Measurements from ENCODE around the gene EBF3. TPM values are rescaled to one million over a fixed set of nuclear protein-coding genes. Genes with fewer than 3 reads are reported as not detected.

EBF3 gene
- total and polyA plus RNA-seq, 2 donors (not counting 3 experiments of a cell fraction or from before 2014, with no cell fraction given), result 0.92 to 2.7 TPM

GRCh38 chr10:129867631-129868179, 96.4 kb downstream of the EBF3 start:
- dilution Hi-C loops (cut with MboI; ENCODE audit: extremely low pct_ligation_motif_present, low sequenced_read_pairs), result no loop called here

More at GRCh38 chr10:129867631-129868179, 96.4 kb downstream of the EBF3 start:
- H4K20me1 ChIP-seq (replicated peaks; ENCODE audit: control insufficient read depth, extremely low read depth, insufficient read depth, low read length), result no peaks in the 10 kb centered on the region
- DNase-seq (ENCODE audit: low read depth, low spot score) (no peak), FAIRE-seq (no peak)
- H3K36me3 ChIP-seq (ENCODE audit: control insufficient read depth in 2 of 2, extremely low read depth in 1 of 2, insufficient read depth in 2 of 2, low read length in 2 of 2), result no peaks in the 10 kb centered on the region
- ChIA-PET CTCF (no interaction called here), POLR2A (no interaction called here)
- no peak overlapping the region for H2AFZ ChIP-seq (ENCODE audit: low read depth, low read length)
- BruUV-seq (replicated peaks), result no TSS peak
- intact Hi-C loops (cut with micrococcal nuclease), result no loop called here
- no peak for TF ChIP-seq CTCF (IDR thresholded peaks at IDR 0.05; ENCODE audit: extremely low read depth in 1 of 2, insufficient read depth in 1 of 2, low read depth in 1 of 2, low read length in 2 of 2)
- no peak for TF ChIP-seq POLR2A (IDR thresholded peaks at IDR 0.05; ENCODE audit: low read depth, low read length)
- no peak for TF ChIP-seq POLR2AphosphoS5 (IDR thresholded peaks at IDR 0.05; ENCODE audit: insufficient read depth, low read depth, low read length)
- TF ChIP-seq JUN (IDR thresholded peaks at IDR 0.05; ENCODE audit: borderline replicate concordance, insufficient read depth, insufficient read length, low read depth), result no peak
- no peak for TF ChIP-seq MYC (IDR thresholded peaks at IDR 0.05; ENCODE audit: low read depth, low read length)
- H3K4me1 ChIP-seq (ENCODE audit: control insufficient read depth, extremely low read depth, insufficient read depth, low read length), result no peaks in the 10 kb centered on the region
- no peaks in the 10 kb centered on the region for H3K9me3 ChIP-seq (replicated peaks; ENCODE audit: control insufficient read depth, insufficient read depth, low read length)
- no peak overlapping the region for H3K27ac ChIP-seq (ENCODE audit: insufficient read depth, low read depth, low read length)
- no peaks in the 10 kb centered on the region for H3K27me3 ChIP-seq (ENCODE audit: control insufficient read depth in 2 of 2, insufficient read depth in 2 of 2, low read length in 2 of 2)
- no peak overlapping the region for H3K4me3 ChIP-seq (replicated peaks in 1 of 3; ENCODE audit: insufficient read depth in 1 of 3, low read depth in 1 of 3, low read length in 3 of 3)
- H3K9me1 ChIP-seq (replicated peaks; ENCODE audit: control insufficient read depth, extremely low read depth, insufficient read depth, low read length), result no peaks in the 10 kb centered on the region
- no peaks in the 10 kb centered on the region for H3K79me2 ChIP-seq (ENCODE audit: control insufficient read depth, insufficient read depth, low read length)
- no peak overlapping the region for H3K9ac ChIP-seq (replicated peaks; ENCODE audit: extremely low read depth, insufficient read depth, low read length)
- H3K4me2 ChIP-seq (ENCODE audit: insufficient read depth, low read length), result no peak overlapping the region
